HepG2 (cell line): ENCODE results near the gene WDR5B. TPM values are rescaled to one million over a fixed set of nuclear protein-coding genes. Genes with fewer than 3 reads are reported as not detected.
A peak's percentile ranks its signal among the peaks of the same experiment; 100 is the strongest.

ENCODE experiments used
- ARNT ChIP-seq: fragments of 450-650 bp; IDR thresholded peaks from 2 replicates; pipeline ENCODE4 v1.6.1; 2017
- DMAP1 ChIP-seq: IDR thresholded peaks from 2 replicates; pipeline ENCODE4 v1.6.1; 2016
- DRAP1 ChIP-seq: IDR thresholded peaks from 2 replicates; pipeline ENCODE4 v1.6.1; 2016; ENCODE audit warnings: missing genetic modification reagents, missing compliant biosample characterization
- FOXC1 ChIP-seq: sonication (generic); formaldehyde crosslinking; IDR thresholded peaks from 2 replicates; pipeline ENCODE4 v1.8.0; 2022; ENCODE audit warnings: mild to moderate bottlenecking, missing genetic modification reagents, borderline replicate concordance
- FOXJ3 ChIP-seq: sonication (generic); formaldehyde crosslinking; IDR thresholded peaks from 2 replicates; pipeline ENCODE4 v1.4.0; 2020; ENCODE audit warnings: missing genetic modification reagents, mild to moderate bottlenecking, borderline replicate concordance
- ISX ChIP-seq: sonication (generic); formaldehyde crosslinking; conservative IDR thresholded peaks from 2 replicates; pipeline ENCODE4 v1.5.0; 2020; ENCODE audit warnings: missing genetic modification reagents
- KDM1A ChIP-seq: IDR thresholded peaks from 2 replicates; pipeline ENCODE4 v1.6.1; 2016; ENCODE audit warnings: missing compliant biosample characterization
- MLXIP ChIP-seq: sonication (generic); formaldehyde crosslinking; IDR thresholded peaks from 2 replicates; pipeline ENCODE4 v1.9.0; 2021; ENCODE audit warnings: missing genetic modification reagents, borderline replicate concordance
- NFKBIZ ChIP-seq: IDR thresholded peaks from 2 replicates; pipeline ENCODE4 v1.6.1; 2018; ENCODE audit warnings: missing genetic modification reagents, missing compliant biosample characterization
- NKX3-1 ChIP-seq: sonication (generic); formaldehyde crosslinking; IDR thresholded peaks from 2 replicates; pipeline ENCODE4 v1.5.0; 2020; ENCODE audit warnings: missing genetic modification reagents
- SNAPC2 ChIP-seq: sonication (generic); formaldehyde crosslinking; IDR thresholded peaks from 2 replicates; pipeline ENCODE4 v1.8.1; 2022; ENCODE audit warnings: mild to moderate bottlenecking, missing genetic modification reagents
- SRSF1 ChIP-seq: fragments of 200-400 bp; formaldehyde crosslinking; optimal IDR thresholded peaks from 2 replicates; pipeline ENCODE3; 2017; ENCODE audit warnings: mild to moderate bottlenecking, low read depth, low read length, moderate library complexity
- TGIF2 ChIP-seq: IDR thresholded peaks from 2 replicates; pipeline ENCODE4 v1.6.1; 2016; ENCODE audit warnings: control low read depth, missing compliant biosample characterization
- THAP11 ChIP-seq: IDR thresholded peaks from 2 replicates; pipeline ENCODE4 v1.6.1; 2016; ENCODE audit warnings: missing biosample characterization, missing genetic modification reagents
- THAP9 ChIP-seq: sonication (generic); formaldehyde crosslinking; IDR thresholded peaks from 2 replicates; pipeline ENCODE4; 2020; ENCODE audit warnings: missing genetic modification reagents, mild to moderate bottlenecking, borderline replicate concordance
- ZBTB14 ChIP-seq: sonication (generic); formaldehyde crosslinking; IDR thresholded peaks from 2 replicates; pipeline ENCODE4 v1.4.0; 2020; ENCODE audit warnings: missing genetic modification reagents
- ZNF160 ChIP-seq: sonication (generic); formaldehyde crosslinking; IDR thresholded peaks from 2 replicates; pipeline ENCODE4 v1.8.0; 2022; ENCODE audit warnings: mild to moderate bottlenecking, inconsistent platforms, missing genetic modification reagents
- ZNF709 ChIP-seq: sonication (generic); formaldehyde crosslinking; IDR thresholded peaks from 2 replicates; pipeline ENCODE4 v1.5.0; 2020; ENCODE audit warnings: mild to moderate bottlenecking, missing genetic modification reagents
- ZNF724P ChIP-seq: sonication (generic); formaldehyde crosslinking; IDR thresholded peaks from 2 replicates; pipeline ENCODE4 v1.8.0; 2022; ENCODE audit warnings: missing genetic modification reagents, borderline replicate concordance
- ZSCAN20 ChIP-seq: sonication (generic); formaldehyde crosslinking; IDR thresholded peaks from 2 replicates; pipeline ENCODE4 v1.4.0; 2020; ENCODE audit warnings: missing genetic modification reagents, mild to moderate bottlenecking, borderline replicate concordance
- polyA plus RNA-seq, 8 experiments: library from polyadenylated mRNA; depleted of rRNA in 3 of 8; stranded (reverse) in 7 of 8; unstranded in 1 of 8; fragments of >200 nt; fragmentation: Illumina TruSeq in 4 of 8; extraction: Trizol in 4 of 8; gene quantifications; 2 replicates each; pipeline versions ENCODE4 v1.2.1 to v1.2.3, GENCODE V29; 2011 to 2016; ENCODE audit warnings: low read depth in 4 of 8, missing spikeins in 1 of 8, mixed read lengths in 1 of 8; ENCODE audit not compliant: insufficient read depth in 1 of 8
- total RNA-seq, 5 experiments: library from RNA; depleted of rRNA; stranded (reverse); fragments of >200 nt; fragmentation: Illumina TruSeq; extraction: Trizol; gene quantifications; 2 replicates each; pipeline ENCODE4 v1.2.3, GENCODE V29; 2016; ENCODE audit warnings: low read depth in 1 of 5
- TF ChIP-seq, protein P1 (sequence below): sonication (generic); formaldehyde crosslinking; IDR thresholded peaks from 2 replicates; pipeline ENCODE4 v1.5.0; 2020; ENCODE audit warnings: missing genetic modification reagents, mild to moderate bottlenecking, borderline replicate concordance

Gene WDR5B
- total and polyA plus RNA-seq, 2 of the 13 experiments (the other 11 are each of a cell fraction or from before 2014, with no cell fraction given): 2.5 to 3.6 TPM

DNA sequence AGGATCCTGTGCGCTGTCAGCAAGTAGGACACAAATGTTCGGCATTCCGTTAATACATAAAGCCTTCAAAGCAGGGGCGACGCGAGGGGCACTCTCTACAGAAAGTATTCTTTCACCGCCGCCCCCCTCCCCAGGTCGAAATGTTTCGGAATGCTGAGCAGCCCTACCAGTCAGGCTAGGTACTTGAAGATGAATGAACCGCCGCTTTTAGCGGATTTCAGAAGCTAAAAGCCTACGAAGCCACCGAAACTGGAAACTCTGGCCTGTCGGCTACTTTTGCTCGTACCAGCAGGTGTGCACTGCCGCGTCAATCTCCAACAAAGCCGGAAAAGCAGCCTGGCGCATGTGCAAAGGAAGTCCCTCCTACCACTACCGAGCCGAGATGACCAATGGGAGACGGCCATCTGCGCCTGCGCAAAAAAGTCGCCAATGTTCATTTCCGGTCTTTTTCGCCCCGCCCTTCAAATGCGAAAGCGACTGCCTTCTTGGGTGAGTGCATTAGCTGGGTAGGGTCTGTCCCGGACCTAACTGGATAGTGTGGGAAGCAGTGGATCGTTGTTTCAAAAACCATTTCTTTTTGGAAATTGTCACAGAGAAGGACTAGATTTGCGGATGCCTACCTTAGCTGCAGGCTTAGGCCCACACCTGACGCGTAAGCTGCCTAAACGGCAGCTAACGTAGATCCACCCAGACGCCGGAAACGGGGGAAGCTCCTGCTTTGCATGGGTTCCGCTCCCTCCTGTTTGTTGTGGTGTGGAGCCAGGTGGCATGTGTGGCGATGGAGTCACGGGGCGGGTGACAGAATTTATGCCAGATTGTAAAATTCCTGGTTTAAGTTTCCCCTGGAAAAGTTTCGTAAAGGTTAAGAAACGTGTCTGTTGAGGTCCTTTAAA is at the start of gene WDR5B (continued):
- TF ChIP-seq MLXIP (CRISPR knock-in tag) (0 out of 2 replicates have a peak, but pooled peaks have one; percentile 44), THAP9 (CRISPR knock-in tag) (peak; percentile 81), ARNT (no peak), NKX3-1 (CRISPR knock-in tag) (0 out of 2 replicates have a peak, but pooled peaks have one; percentile 80), SRSF1 (no peak), TGIF2 (CRISPR knock-in tag) (peak; percentile 36; the same call in 1 of the 2 replicates), ZBTB14 (CRISPR knock-in tag) (no peak), DMAP1 (peak; percentile 94; the same call in 1 of the 2 replicates), DRAP1 (peak; percentile 92), ZNF709 (CRISPR knock-in tag) (peak; percentile 68; the same call in 1 of the 2 replicates), FOXC1 (CRISPR knock-in tag) (no peak; the same call in 1 of the 2 replicates), THAP11 (CRISPR knock-in tag) (peak; percentile 89), SNAPC2 (no peak), KDM1A (CRISPR knock-in tag) (no peak), ZNF724P (no peak), NFKBIZ (CRISPR knock-in tag) (0 out of 2 replicates have a peak, but pooled peaks have one; percentile 11), ZSCAN20 (CRISPR knock-in tag) (no peak), ZNF160 (CRISPR knock-in tag) (no peak), ISX (0 out of 2 replicates have a peak, but pooled peaks have one; percentile 67), FOXJ3 (CRISPR knock-in tag) (peak; percentile 80; the same call in 1 of the 2 replicates)
- TF ChIP-seq, protein P1, sequence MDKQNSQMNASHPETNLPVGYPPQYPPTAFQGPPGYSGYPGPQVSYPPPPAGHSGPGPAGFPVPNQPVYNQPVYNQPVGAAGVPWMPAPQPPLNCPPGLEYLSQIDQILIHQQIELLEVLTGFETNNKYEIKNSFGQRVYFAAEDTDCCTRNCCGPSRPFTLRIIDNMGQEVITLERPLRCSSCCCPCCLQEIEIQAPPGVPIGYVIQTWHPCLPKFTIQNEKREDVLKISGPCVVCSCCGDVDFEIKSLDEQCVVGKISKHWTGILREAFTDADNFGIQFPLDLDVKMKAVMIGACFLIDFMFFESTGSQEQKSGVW (CRISPR knock-in tag): no peak
